Activated CD8-positive, alpha-beta memory T cell treated with anti-CD3 and anti-CD28 coated beads, Interleukin-2, amount 50 U/mL, for 24 hours (primary cell): ENCODE measurements around the gene RRAD.
A peak's percentile ranks its signal among the peaks of the same experiment; 100 is the strongest.
"Not testable (repeated sequence)": the region's sequence is repeated elsewhere in the genome, so short reads cannot be mapped to it uniquely, and the experiment has no call there.

Source experiments
- DNase-seq: peaks from one replicate; pipeline ENCODE4 v3.0.0-alpha.2; 2020; ENCODE audit errors: extremely low read depth

Gene RRAD

GRCh38 chr16:66925322-66925840 lies at the start of gene RRAD:
Gene RRAD (minus strand): TSS chr16:66925535. CDS start chr16:66925179, 356 bp downstream.
- DNase-seq = no peak

- not testable (repeated sequence) for DNase-seq
These were observed 49.6 kb upstream of the RRAD start for GRCh38 chr16:66974932-66975246.

GRCh38 chr16:66974156-66974931 lies 49.0 kb upstream of the RRAD start:
- DNase-seq = not testable (repeated sequence)

GRCh38 chr16:66973716-66974115 lies 48.4 kb upstream of the RRAD start:
- no peak for DNase-seq

- DNase-seq = no peak
These were observed 47.6 kb upstream of the RRAD start for GRCh38 chr16:66972983-66973382.

GRCh38 chr16:66970775-66971720 lies 45.7 kb upstream of the RRAD start:
- no peak for DNase-seq

- no peak for DNase-seq
These were observed 43.5 kb upstream of the RRAD start for GRCh38 chr16:66968847-66969246.

GRCh38 chr16:66964049-66964448 lies 38.7 kb upstream of the RRAD start:
- no peak for DNase-seq

GRCh38 chr16:66961914-66962313 lies 36.6 kb upstream of the RRAD start:
- DNase-seq = no peak

GRCh38 chr16:66961065-66961744 lies 35.9 kb upstream of the RRAD start, which contains the start of gene CES3:
Gene CES3 (plus strand): TSS chr16:66961266. CDS start chr16:66961308, 42 bp downstream.
- no peak for DNase-seq

GRCh38 chr16:66960270-66960669 lies 34.9 kb upstream of the RRAD start:
- no peak for DNase-seq

- DNase-seq = no peak
These were observed 34.4 kb upstream of the RRAD start for GRCh38 chr16:66959704-66960161.

GRCh38 chr16:66958857-66959703 lies 33.7 kb upstream of the RRAD start:
- no peak for DNase-seq

- not testable (repeated sequence) for DNase-seq
These were observed 30.8 kb upstream of the RRAD start for GRCh38 chr16:66956154-66956457.

GRCh38 chr16:66955363-66956153 lies 30.2 kb upstream of the RRAD start:
- not testable (repeated sequence) for DNase-seq

GRCh38 chr16:66954097-66954659 lies 28.8 kb upstream of the RRAD start:
- DNase-seq = peak; percentile 54

GRCh38 chr16:66953462-66954096 lies 28.2 kb upstream of the RRAD start:
- no peak for DNase-seq

- no peak for DNase-seq
These were observed 27.2 kb upstream of the RRAD start for GRCh38 chr16:66952430-66953110.
